Heart left ventricle (tissue), 13 donors: ENCODE results near the gene IGFL2.

ENCODE experiments used
- POLR2A ChIP-seq, 2 donors: fragments of 450-650 bp; IDR thresholded peaks; one replicate each; pipeline ENCODE4 v1.6.1; 2017; ENCODE audit warnings: antibody characterized with exemption in 2 of 2, mild to moderate bottlenecking in 2 of 2, moderate library complexity in 2 of 2
- TF ChIP-seq, protein P1 (sequence below), 12 donors: fragments of 200-600 bp; sonication (generic) in 4 of 12; IDR thresholded peaks; one replicate each; pipeline versions ENCODE4 v1.5.0 to v1.8.0; 2018 to 2022; ENCODE audit warnings: antibody characterized with exemption in 12 of 12, mild to moderate bottlenecking in 5 of 12
- donor health status: ischemic (EF 13 %, LVEDD 7.1; RV severe dilation, severe dysfunction).
- donor health status: DM: no; HTN: yes; CAD: no.
- donor health status: DM: no; HTN: no; CAD: no.
- donor health status: ischemic (EF 25% LVEDD 6.9; RV normal size, moderate dysfunction).
- donor health status: ischemic (EF 25% LVEDD 5.7; RV mildly dilated, moderate dysfunction).
- donor health status: ischemic (EF 35%, LVEDD 5.7; RV mildly dilated, moderate dysfunction).
- donor health status: nonischemic (EF 11% LVEDD 7.7; RV severe dilation, severe dysfunction).
- donor health status: DM: yes; HTN: yes; CAD: no.
- donor health status: PGD.
- donor health status: ischemic (EF 29% LVEDD 5.4; RV normal size, mild dysfunction).
- donor health status: nonischemic (EF 23%, LVEDD 6.1; RV moderate dilation, normal function).

DNA sequence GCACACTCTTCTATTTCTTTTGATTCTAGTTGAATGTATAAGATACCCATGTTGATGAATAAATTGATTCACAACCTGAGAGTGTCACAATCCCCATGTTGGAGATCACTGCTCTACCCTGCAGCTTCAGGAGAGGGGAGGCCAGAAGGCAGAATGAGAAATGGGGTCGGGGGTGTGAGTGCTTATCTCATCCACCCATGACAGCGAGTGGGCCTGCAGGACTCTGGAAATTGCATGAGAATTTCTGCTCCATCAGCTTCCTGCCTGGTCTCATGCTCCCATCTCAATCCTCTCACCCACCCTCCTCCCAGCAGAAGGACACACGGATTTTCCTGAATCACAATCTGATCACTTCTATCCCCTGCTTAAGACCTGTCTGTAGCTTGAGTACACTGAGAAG is 58.6 kb downstream of the IGFL2 start:
- TF ChIP-seq, protein P1, sequence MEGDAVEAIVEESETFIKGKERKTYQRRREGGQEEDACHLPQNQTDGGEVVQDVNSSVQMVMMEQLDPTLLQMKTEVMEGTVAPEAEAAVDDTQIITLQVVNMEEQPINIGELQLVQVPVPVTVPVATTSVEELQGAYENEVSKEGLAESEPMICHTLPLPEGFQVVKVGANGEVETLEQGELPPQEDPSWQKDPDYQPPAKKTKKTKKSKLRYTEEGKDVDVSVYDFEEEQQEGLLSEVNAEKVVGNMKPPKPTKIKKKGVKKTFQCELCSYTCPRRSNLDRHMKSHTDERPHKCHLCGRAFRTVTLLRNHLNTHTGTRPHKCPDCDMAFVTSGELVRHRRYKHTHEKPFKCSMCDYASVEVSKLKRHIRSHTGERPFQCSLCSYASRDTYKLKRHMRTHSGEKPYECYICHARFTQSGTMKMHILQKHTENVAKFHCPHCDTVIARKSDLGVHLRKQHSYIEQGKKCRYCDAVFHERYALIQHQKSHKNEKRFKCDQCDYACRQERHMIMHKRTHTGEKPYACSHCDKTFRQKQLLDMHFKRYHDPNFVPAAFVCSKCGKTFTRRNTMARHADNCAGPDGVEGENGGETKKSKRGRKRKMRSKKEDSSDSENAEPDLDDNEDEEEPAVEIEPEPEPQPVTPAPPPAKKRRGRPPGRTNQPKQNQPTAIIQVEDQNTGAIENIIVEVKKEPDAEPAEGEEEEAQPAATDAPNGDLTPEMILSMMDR (IDR thresholded peaks at IDR 0.05): no peak
- TF ChIP-seq POLR2A (IDR thresholded peaks at IDR 0.05): no peak
